ENCODE measurements around the gene MAML2. TPM values are rescaled to one million over a fixed set of nuclear protein-coding genes. Genes with fewer than 3 reads are reported as not detected.

The MAML2 gene
- total RNA-seq, 1 experiment from 2014 or later, result 2.9 TPM

GRCh38 chr11:96162816-96163499 lies 180.0 kb downstream of the MAML2 start:
- in situ Hi-C loops (cut with HindIII; ENCODE audit: low pct_unique_long_range_greater_than_20kb, low sequenced_read_pairs), result no loop called here
- TF ChIP-seq TCF7L2 (IDR thresholded peaks at IDR 0.05; ENCODE audit: low read depth, low read length) (no peak), SIN3A (IDR thresholded peaks at IDR 0.05; ENCODE audit: borderline replicate concordance, insufficient read depth, low read depth, low read length) (no peak), POLR2AphosphoS5 (IDR thresholded peaks at IDR 0.05; ENCODE audit: low read depth, low read length) (no peak), REST (IDR thresholded peaks at IDR 0.05; ENCODE audit: insufficient read depth in 1 of 2, low read depth in 2 of 2, low read length in 1 of 2) (no peak), CTCF (IDR thresholded peaks at IDR 0.05) (no peak)
- H3K4me1 ChIP-seq (ENCODE audit: control insufficient read depth, insufficient read depth, low read length), result no peaks in the 10 kb centered on the region
- H3K27me3 ChIP-seq (ENCODE audit: control insufficient read depth, insufficient read depth, low read length), result no peaks in the 10 kb centered on the region
- intact Hi-C loops (cut with micrococcal nuclease; ENCODE audit: unreplicated experiment), result no loop called here
- ChIA-PET CTCF (no interaction called here), POLR2A (interaction anchor here (0.9 kb wide), 1 partner anchor 175 kb away, joined by 3 read pairs; no protein-coding TSS in a partner anchor)
- no peak overlapping the region for H3K27ac ChIP-seq (ENCODE audit: low read length)
- no TSS peak for BruUV-seq (replicated peaks)
- no peak overlapping the region for H3K4me3 ChIP-seq (ENCODE audit: low read depth in 2 of 2, low read length in 2 of 2)
- no peaks in the 10 kb centered on the region for H3K36me3 ChIP-seq (ENCODE audit: control insufficient read depth, insufficient read depth, low read length)
- H3K9me3 ChIP-seq (ENCODE audit: control insufficient read depth, insufficient read depth, low read depth, low read length), result no peaks in the 10 kb centered on the region
- no peak for ATAC-seq
- no peak for DNase-seq (ENCODE audit: low read depth, low spot score)

GRCh38 chr11:96161307-96162089 lies 181.5 kb downstream of the MAML2 start:
- no peak overlapping the region for H3K4me3 ChIP-seq (ENCODE audit: low read depth in 2 of 2, low read length in 2 of 2)
- in situ Hi-C loops (cut with HindIII; ENCODE audit: low pct_unique_long_range_greater_than_20kb, low sequenced_read_pairs) (no loop called here), intact Hi-C loops (cut with micrococcal nuclease; ENCODE audit: unreplicated experiment) (no loop called here)
- H3K27me3 ChIP-seq (ENCODE audit: control insufficient read depth, insufficient read depth, low read length), result no peaks in the 10 kb centered on the region
- no peaks in the 10 kb centered on the region for H3K36me3 ChIP-seq (ENCODE audit: control insufficient read depth, insufficient read depth, low read length)
- ChIA-PET POLR2A (interaction anchor here (0.6 kb wide), 2 partner anchors 27 to 60 kb away, joined by 3 to 11 read pairs; no protein-coding TSS in a partner anchor), CTCF (no interaction called here)
- no peak for TF ChIP-seq POLR2AphosphoS5 (IDR thresholded peaks at IDR 0.05; ENCODE audit: low read depth, low read length)
- no peak for TF ChIP-seq SIN3A (IDR thresholded peaks at IDR 0.05; ENCODE audit: borderline replicate concordance, insufficient read depth, low read depth, low read length)
- no peak for TF ChIP-seq TCF7L2 (IDR thresholded peaks at IDR 0.05; ENCODE audit: low read depth, low read length)
- no peak for TF ChIP-seq CTCF (IDR thresholded peaks at IDR 0.05)
- TF ChIP-seq REST (IDR thresholded peaks at IDR 0.05; ENCODE audit: insufficient read depth in 1 of 2, low read depth in 2 of 2, low read length in 1 of 2), result no peak
- no peak overlapping the region for H3K27ac ChIP-seq (ENCODE audit: low read length)
- BruUV-seq (replicated peaks), result no TSS peak
- DNase-seq (ENCODE audit: low read depth, low spot score) (no peak), ATAC-seq (no peak)
- H3K4me1 ChIP-seq (ENCODE audit: control insufficient read depth, insufficient read depth, low read length), result peaks cover 3% of the 10 kb centered on the region; the same call in 1 of the 2 replicates
- no peaks in the 10 kb centered on the region for H3K9me3 ChIP-seq (ENCODE audit: control insufficient read depth, insufficient read depth, low read depth, low read length)

Data from Panc1 (cell line).